ENCODE measurements around the gene APMAP. TPM values are rescaled to one million over a fixed set of nuclear protein-coding genes. Genes with fewer than 3 reads are reported as not detected.

The APMAP gene
- total RNA-seq, 1 donor from 2014 or later, result 132 TPM

GRCh38 chr20:24969186-24970029, 23.1 kb downstream of the APMAP start:
- DNase-seq (ENCODE audit: extremely low read depth, low read depth, low spot score), result no peak

- no peak for DNase-seq (ENCODE audit: extremely low read depth, low read depth, low spot score)
Observed at GRCh38 chr20:24968278-24968800, 24.2 kb downstream of the APMAP start.

GRCh38 chr20:24966317-24967012, 26.1 kb downstream of the APMAP start:
- no peak for DNase-seq (ENCODE audit: extremely low read depth, low read depth, low spot score)

GRCh38 chr20:24965065-24965919, 27.3 kb downstream of the APMAP start:
- no peak for DNase-seq (ENCODE audit: extremely low read depth, low read depth, low spot score)

- no peak for DNase-seq (ENCODE audit: extremely low read depth, low read depth, low spot score)
Observed at GRCh38 chr20:24964506-24964840, 28.1 kb downstream of the APMAP start.

- no peak for DNase-seq (ENCODE audit: extremely low read depth, low read depth, low spot score)
Observed at GRCh38 chr20:24963672-24964505, 28.7 kb downstream of the APMAP start.

- no peak for DNase-seq (ENCODE audit: extremely low read depth, low read depth, low spot score)
Observed at GRCh38 chr20:24962510-24962909, 30.0 kb downstream of the APMAP start.

- DNase-seq (ENCODE audit: extremely low read depth, low read depth, low spot score), result no peak
Observed at GRCh38 chr20:24962182-24962492, 30.4 kb downstream of the APMAP start.

GRCh38 chr20:24961384-24962181, 31.0 kb downstream of the APMAP start:
- DNase-seq (ENCODE audit: extremely low read depth, low read depth, low spot score), result no peak

- no peak for DNase-seq (ENCODE audit: extremely low read depth, low read depth, low spot score)
Observed at GRCh38 chr20:24960861-24961260, 31.7 kb downstream of the APMAP start.

GRCh38 chr20:24960302-24960801, 32.2 kb downstream of the APMAP start:
- DNase-seq (ENCODE audit: extremely low read depth, low read depth, low spot score), result no peak

GRCh38 chr20:24959591-24960301, 32.8 kb downstream of the APMAP start:
- no peak for DNase-seq (ENCODE audit: extremely low read depth, low read depth, low spot score)

- no peak for DNase-seq (ENCODE audit: extremely low read depth, low read depth, low spot score)
Observed at GRCh38 chr20:24958506-24959385, 33.8 kb downstream of the APMAP start.

- no peak for DNase-seq (ENCODE audit: extremely low read depth, low read depth, low spot score)
Observed at GRCh38 chr20:24957326-24958016, 35.1 kb downstream of the APMAP start.

GRCh38 chr20:24956001-24956841, 36.3 kb downstream of the APMAP start:
- DNase-seq (ENCODE audit: extremely low read depth, low read depth, low spot score), result no peak

GRCh38 chr20:24955045-24955444, 37.5 kb downstream of the APMAP start:
- no peak for DNase-seq (ENCODE audit: extremely low read depth, low read depth, low spot score)
